ENCODE data around the gene TGFBR3. TPM values are rescaled to one million over a fixed set of nuclear protein-coding genes. Genes with fewer than 3 reads are reported as not detected.

Gene TGFBR3
- total and polyA plus RNA-seq, 12 donors: 6.6 to 36.7 (median 24.3) TPM

GRCh38 chr1:91750398-91750996 is 135.5 kb downstream of the TGFBR3 start:
- no peak overlapping the region for H3K4me3 ChIP-seq
- no peak for TF ChIP-seq CTCF (IDR thresholded peaks at IDR 0.05)
- peak in 5 of 8 donors; percentile 2 to 41 (median 17) for ATAC-seq
- peak overlapping the region in 8 of 10 donors; percentile 24 to 71 (median 66) for H3K27ac ChIP-seq
- peaks cover 0 to 10% (median 0%) of the 10 kb centered on the region in 11 donors for H3K9me3 ChIP-seq
- peaks cover 0 to 4% (median 0%) of the 10 kb centered on the region in 9 donors for H3K36me3 ChIP-seq
- 60 to 71% methylated on average over 4 of the region's 4 CpGs for WGBS, 2 donors
- H3K4me1 ChIP-seq: peaks cover 6 to 85% (median 50%) of the 10 kb centered on the region in 9 donors
- DNase-seq: no peak
- no peaks in the 10 kb centered on the region for H3K27me3 ChIP-seq
- intact Hi-C loops (cut with DNase I): loop anchor here in 2 of 10 donors (5.0 to 10.0 kb wide), 2 partner anchors 37 to 134 kb away; partner anchors contain the start of gene TGFBR3 (in 1 of the 2)

- Histone ChIP-seq H3K4me3 (no peak overlapping the region), H3K27ac (peak overlapping the region in 7 of 10 donors; percentile 18 to 71 (median 60)), H3K27me3 (no peaks in the 10 kb centered on the region), H3K36me3 (peaks cover 0 to 4% (median 0%) of the 10 kb centered on the region in 9 donors), H3K9me3 (peaks cover 0 to 10% (median 0%) of the 10 kb centered on the region in 11 donors), H3K4me1 (peaks cover 12 to 85% (median 51%) of the 10 kb centered on the region in 9 donors)
- WGBS, 2 donors: 89 to 94% methylated on average over 6 of the region's 6 CpGs
- TF ChIP-seq CTCF (IDR thresholded peaks at IDR 0.05): no peak
- ATAC-seq (no peak), DNase-seq (no peak)
- intact Hi-C loops (cut with DNase I): loop anchor here in 2 of 10 donors (5.0 to 10.0 kb wide), 2 partner anchors 37 to 135 kb away; partner anchors contain the start of gene TGFBR3 (in 2 of the 2)
Observed at GRCh38 chr1:91749788-91750231, 136.1 kb downstream of the TGFBR3 start.

GRCh38 chr1:91747666-91748065 is 138.3 kb downstream of the TGFBR3 start:
- TF ChIP-seq CTCF (IDR thresholded peaks at IDR 0.05): no peak
- Histone ChIP-seq H3K4me3 (no peak overlapping the region), H3K9me3 (peaks cover 0 to 10% (median 0%) of the 10 kb centered on the region in 11 donors), H3K27ac (peak overlapping the region in 1 of 10 donors; percentile 17), H3K27me3 (no peaks in the 10 kb centered on the region), H3K4me1 (peaks cover 12 to 96% (median 58%) of the 10 kb centered on the region in 9 donors), H3K36me3 (peaks cover 0 to 4% (median 0%) of the 10 kb centered on the region in 9 donors)
- ATAC-seq: no peak
- 82 to 86% methylated on average over 6 of the region's 6 CpGs for WGBS, 2 donors
- intact Hi-C loops (cut with DNase I): loop anchor here in 1 of 10 donors (10.0 kb wide), 1 partner anchor 137 kb away; the partner anchor contains the start of gene TGFBR3
- no peak for DNase-seq

- no peak for TF ChIP-seq CTCF (IDR thresholded peaks at IDR 0.05)
- peak overlapping the region in 1 of 10 donors; percentile 17 for H3K27ac ChIP-seq
- peaks cover 0 to 4% (median 0%) of the 10 kb centered on the region in 9 donors for H3K36me3 ChIP-seq
- WGBS, 2 donors: 94 to 97% methylated on average over 3 of the region's 3 CpGs
- no peaks in the 10 kb centered on the region for H3K27me3 ChIP-seq
- H3K9me3 ChIP-seq: peaks cover 0 to 10% (median 0%) of the 10 kb centered on the region in 11 donors
- no peak for DNase-seq
- ATAC-seq: no peak
- no peak overlapping the region for H3K4me3 ChIP-seq
- intact Hi-C loops (cut with DNase I): loop anchor here in 1 of 10 donors (10.0 kb wide), 1 partner anchor 138 kb away; the partner anchor contains the start of gene TGFBR3
- peaks cover 14 to 98% (median 60%) of the 10 kb centered on the region in 9 donors for H3K4me1 ChIP-seq
Observed at GRCh38 chr1:91746728-91747338, 139.1 kb downstream of the TGFBR3 start.
